ENCODE data around the gene MARVELD2.
"Not testable (repeated sequence)": the region's sequence is repeated elsewhere in the genome, so short reads cannot be mapped to it uniquely, and the experiment has no call there.

Gene MARVELD2

DNA sequence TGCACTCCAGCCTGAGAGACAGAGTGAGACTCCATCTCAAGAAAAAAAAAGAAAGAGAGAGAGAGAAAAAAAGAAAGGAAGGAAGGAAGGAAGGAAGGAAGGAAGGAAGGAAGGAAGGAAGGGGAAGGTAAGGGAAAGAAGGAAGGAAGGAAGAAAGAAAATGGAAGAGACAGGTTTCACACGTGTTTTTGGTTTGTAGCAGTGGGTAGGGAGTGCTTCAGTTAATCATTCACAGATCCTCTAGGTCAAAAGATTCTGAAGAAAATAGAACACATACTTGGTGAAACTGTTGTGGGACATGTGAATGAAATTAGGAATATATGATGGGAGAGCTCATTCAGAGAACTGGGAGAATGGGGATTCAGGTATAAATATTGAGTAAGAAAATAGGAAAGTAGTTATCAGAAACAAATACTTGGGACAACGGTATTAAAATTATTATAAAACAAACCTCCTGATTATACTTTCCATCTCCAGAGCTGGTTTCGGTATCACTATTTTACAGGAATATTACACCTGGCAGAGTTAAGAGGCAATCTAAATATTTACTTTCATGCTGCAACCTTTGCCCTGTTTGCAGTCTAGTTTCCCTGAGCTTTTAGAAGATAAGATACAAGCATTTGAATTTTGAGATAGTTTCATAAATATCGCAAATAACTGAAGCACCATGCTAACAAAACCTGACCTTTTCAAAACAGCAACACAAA is 37.2 kb downstream of the MARVELD2 start:
- DNase-seq (ENCODE audit: low read depth), result no peak
- Histone ChIP-seq H3K9ac (ENCODE audit: low read length) (no peak overlapping the region), H3K36me3 (ENCODE audit: control insufficient read depth, insufficient read depth, low read length, severe bottlenecking) (no peaks in the 10 kb centered on the region), H3K4me3 (ENCODE audit: low read length) (no peak overlapping the region), H3K27me3 (replicated peaks; ENCODE audit: control insufficient read depth, insufficient read depth, low read length) (no peaks in the 10 kb centered on the region), H3K9me3 (ENCODE audit: control insufficient read depth, low read length) (no peaks in the 10 kb centered on the region), H3K4me1 (ENCODE audit: control insufficient read depth, insufficient read depth, low read length) (no peaks in the 10 kb centered on the region)

DNA sequence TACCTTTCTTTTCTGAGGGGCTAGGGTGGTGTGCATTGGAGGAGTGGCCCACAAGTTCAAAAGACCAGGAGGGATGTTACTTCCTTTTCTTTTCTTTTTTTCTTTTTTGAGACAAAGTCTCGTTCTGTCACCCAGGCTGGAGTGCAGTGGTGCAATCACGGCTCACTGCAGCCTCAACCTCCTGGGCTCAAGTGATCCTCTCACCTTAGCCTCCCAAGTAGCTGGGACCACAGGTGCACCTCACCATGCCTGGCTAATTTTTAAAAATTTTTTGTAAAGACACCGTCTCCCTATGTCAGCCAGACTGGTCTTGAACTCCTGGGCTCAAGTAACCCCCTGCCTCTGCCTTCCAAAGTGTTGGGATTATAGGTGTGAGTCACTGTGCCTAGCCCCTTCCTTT is 38.6 kb downstream of the MARVELD2 start:
- not testable (repeated sequence) for H3K36me3 ChIP-seq (ENCODE audit: control insufficient read depth, insufficient read depth, low read length, severe bottlenecking); H3K4me3 ChIP-seq (ENCODE audit: low read length); H3K27me3 ChIP-seq (replicated peaks; ENCODE audit: control insufficient read depth, insufficient read depth, low read length); H3K9ac ChIP-seq (ENCODE audit: low read length); DNase-seq (ENCODE audit: low read depth); H3K4me1 ChIP-seq (ENCODE audit: control insufficient read depth, insufficient read depth, low read length); H3K9me3 ChIP-seq (ENCODE audit: control insufficient read depth, low read length)

DNA sequence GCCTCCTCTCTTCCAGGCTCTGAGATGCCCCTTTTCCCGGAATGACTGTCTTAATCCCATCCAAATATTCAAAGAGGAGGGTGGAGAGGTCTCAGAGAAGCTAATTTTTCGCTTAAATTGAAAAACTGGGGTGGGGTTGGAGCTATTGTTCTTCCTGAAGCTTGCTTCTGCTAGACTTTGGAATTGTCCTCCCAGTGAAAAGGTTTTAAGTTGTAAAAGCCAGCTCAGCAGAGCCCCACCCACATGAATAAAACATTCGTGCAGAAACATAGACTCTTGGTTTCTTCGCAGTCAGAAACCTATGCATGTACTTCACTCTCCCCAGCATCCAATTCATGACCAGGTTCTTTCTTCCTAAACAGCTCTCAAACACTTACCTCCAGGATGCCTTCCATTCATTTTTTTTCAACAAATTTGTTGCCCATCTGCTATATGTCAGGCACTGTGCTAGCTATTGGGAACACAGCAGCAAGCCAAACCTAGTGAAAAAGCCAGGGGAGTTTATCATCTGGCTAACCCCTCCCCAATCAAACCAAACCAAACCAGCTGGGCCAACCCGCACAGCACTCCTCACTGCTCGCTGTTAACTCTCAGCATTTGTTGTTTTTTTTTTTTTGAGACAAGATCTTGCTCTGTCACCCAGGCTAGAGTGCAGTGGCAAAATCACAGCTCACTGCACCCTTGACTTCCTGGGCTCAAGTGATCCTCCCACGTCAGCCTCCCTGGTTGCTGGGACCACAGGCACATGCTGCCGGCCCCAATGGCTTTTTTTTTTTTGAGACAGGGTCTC is 39.7 kb downstream of the MARVELD2 start:
- H3K9me3 ChIP-seq (ENCODE audit: control insufficient read depth, low read length), result no peaks in the 10 kb centered on the region
- DNase-seq (ENCODE audit: low read depth), result no peak
- H3K4me1 ChIP-seq (ENCODE audit: control insufficient read depth, insufficient read depth, low read length), result no peaks in the 10 kb centered on the region
- no peaks in the 10 kb centered on the region for H3K36me3 ChIP-seq (ENCODE audit: control insufficient read depth, insufficient read depth, low read length, severe bottlenecking)
- no peaks in the 10 kb centered on the region for H3K27me3 ChIP-seq (replicated peaks; ENCODE audit: control insufficient read depth, insufficient read depth, low read length)
- H3K9ac ChIP-seq (ENCODE audit: low read length), result no peak overlapping the region
- H3K4me3 ChIP-seq (ENCODE audit: low read length), result no peak overlapping the region

DNA sequence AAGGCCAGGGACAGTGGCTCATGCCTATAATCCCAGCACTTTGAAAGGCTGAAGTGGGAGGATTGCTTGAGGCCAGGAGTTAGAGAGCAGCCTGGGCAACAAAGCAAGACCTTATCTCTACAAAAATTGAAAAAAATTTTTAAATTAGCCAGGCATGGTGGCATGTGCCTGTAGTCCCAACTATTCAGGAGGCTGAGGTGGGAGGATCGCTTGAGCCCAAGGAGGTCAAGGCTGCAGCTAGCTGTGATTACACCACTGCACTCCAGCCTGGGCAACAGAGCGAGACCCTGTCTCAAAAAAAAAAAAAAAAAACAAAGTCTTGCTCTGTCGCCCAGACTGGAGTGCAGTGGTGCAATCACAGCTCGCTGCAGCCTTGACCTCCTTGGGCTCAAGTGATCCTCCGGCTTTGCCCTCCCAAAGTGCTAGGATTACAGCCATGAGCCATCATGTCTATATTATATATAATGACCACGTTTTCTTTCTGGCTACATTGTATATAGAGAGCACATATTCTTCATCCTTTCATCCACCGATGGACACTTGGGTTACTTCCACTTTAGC is 40.6 kb downstream of the MARVELD2 start:
- not testable (repeated sequence) for H3K27me3 ChIP-seq (replicated peaks; ENCODE audit: control insufficient read depth, insufficient read depth, low read length); H3K36me3 ChIP-seq (ENCODE audit: control insufficient read depth, insufficient read depth, low read length, severe bottlenecking); DNase-seq (ENCODE audit: low read depth); H3K9ac ChIP-seq (ENCODE audit: low read length); H3K9me3 ChIP-seq (ENCODE audit: control insufficient read depth, low read length); H3K4me3 ChIP-seq (ENCODE audit: low read length); H3K4me1 ChIP-seq (ENCODE audit: control insufficient read depth, insufficient read depth, low read length)

DNA sequence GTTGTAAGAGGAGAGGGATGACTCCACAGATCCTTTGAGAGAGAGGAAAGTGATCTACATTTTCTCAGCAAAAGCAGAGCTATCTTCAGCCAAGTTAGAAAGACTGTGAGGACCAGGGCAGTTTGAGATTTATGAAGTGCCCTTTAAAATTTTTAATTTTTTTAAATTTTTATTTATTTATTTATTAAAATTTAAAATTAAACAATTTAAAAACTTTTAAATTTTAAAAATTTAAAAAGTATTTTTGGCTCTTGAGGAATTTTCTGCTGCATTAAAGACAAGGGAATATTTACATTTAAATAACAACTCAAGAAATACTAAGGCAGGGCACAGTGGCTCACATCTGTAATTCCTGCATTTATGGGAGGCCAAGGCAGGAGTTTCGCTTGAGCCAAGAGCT is 47.3 kb downstream of the MARVELD2 start:
- no peak for DNase-seq (ENCODE audit: low read depth)
- Histone ChIP-seq H3K9ac (ENCODE audit: low read length) (no peak overlapping the region), H3K36me3 (ENCODE audit: control insufficient read depth, insufficient read depth, low read length, severe bottlenecking) (no peaks in the 10 kb centered on the region), H3K9me3 (ENCODE audit: control insufficient read depth, low read length) (no peaks in the 10 kb centered on the region), H3K27me3 (replicated peaks; ENCODE audit: control insufficient read depth, insufficient read depth, low read length) (no peaks in the 10 kb centered on the region), H3K4me1 (ENCODE audit: control insufficient read depth, insufficient read depth, low read length) (no peaks in the 10 kb centered on the region), H3K4me3 (ENCODE audit: low read length) (no peak overlapping the region)

DNA sequence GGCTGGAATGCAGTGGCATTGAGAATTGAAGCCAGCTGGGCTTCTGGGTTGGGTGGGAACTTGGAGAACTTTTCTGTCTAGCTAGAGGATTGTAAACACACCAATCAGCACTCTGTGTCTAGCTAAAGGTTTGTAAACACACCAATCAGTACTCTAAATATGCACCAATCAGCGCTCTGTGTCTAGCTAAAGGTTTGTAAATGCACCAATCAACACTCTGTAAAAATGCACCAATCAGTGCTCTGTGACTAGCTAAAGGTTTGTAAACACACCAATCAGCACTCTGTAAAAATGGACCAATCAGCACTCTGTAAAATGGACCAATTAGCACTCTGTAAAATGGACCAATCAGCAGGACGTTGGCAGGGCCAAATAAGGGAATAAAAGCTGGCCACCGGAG is 51.5 kb downstream of the MARVELD2 start:
- not testable (repeated sequence) for H3K27me3 ChIP-seq (replicated peaks; ENCODE audit: control insufficient read depth, insufficient read depth, low read length); H3K4me1 ChIP-seq (ENCODE audit: control insufficient read depth, insufficient read depth, low read length); H3K9me3 ChIP-seq (ENCODE audit: control insufficient read depth, low read length); H3K36me3 ChIP-seq (ENCODE audit: control insufficient read depth, insufficient read depth, low read length, severe bottlenecking); H3K9ac ChIP-seq (ENCODE audit: low read length); DNase-seq (ENCODE audit: low read depth); H3K4me3 ChIP-seq (ENCODE audit: low read length)

DNA sequence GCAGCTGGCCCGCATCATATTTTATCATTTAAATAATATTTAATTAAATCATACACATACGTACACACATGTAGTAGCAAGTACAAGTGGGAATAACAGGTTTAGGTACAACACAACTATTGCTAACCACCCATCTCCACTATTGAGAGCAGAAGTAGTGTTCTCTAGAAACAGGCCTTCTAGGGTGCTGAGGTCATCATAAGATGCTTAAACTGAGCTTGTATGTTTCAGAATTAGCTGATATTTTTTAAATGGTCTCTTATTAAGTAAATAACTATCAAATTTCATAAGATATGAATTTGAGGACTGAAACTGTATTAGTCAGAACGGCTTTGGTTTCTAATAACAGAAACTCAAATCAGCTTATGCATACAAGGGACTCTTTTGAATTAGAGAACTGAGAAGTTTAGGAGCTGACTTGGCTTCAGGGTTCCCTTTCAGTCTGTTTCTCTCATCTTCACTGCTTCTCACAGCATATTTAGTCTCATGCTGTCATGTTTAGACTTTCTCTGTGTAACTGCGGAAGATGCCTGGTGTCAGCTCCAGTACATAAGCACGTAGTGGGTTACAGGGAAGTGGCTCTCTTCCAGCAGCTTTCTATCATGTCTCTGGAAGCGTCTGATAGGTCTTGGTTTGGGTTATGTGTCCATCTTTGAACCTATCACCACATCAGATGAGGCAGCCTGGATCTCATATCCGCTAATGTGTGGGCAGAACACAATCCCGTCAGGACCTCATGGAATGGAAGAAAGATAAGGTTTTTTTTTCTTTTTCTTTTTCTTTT is 52.7 kb downstream of the MARVELD2 start:
- H3K9me3 ChIP-seq (ENCODE audit: control insufficient read depth, low read length), result no peaks in the 10 kb centered on the region
- DNase-seq (ENCODE audit: low read depth), result no peak
- H3K4me3 ChIP-seq (ENCODE audit: low read length), result no peak overlapping the region
- no peak overlapping the region for H3K9ac ChIP-seq (ENCODE audit: low read length)
- no peaks in the 10 kb centered on the region for H3K4me1 ChIP-seq (ENCODE audit: control insufficient read depth, insufficient read depth, low read length)
- no peaks in the 10 kb centered on the region for H3K36me3 ChIP-seq (ENCODE audit: control insufficient read depth, insufficient read depth, low read length, severe bottlenecking)
- no peaks in the 10 kb centered on the region for H3K27me3 ChIP-seq (replicated peaks; ENCODE audit: control insufficient read depth, insufficient read depth, low read length)

DNA sequence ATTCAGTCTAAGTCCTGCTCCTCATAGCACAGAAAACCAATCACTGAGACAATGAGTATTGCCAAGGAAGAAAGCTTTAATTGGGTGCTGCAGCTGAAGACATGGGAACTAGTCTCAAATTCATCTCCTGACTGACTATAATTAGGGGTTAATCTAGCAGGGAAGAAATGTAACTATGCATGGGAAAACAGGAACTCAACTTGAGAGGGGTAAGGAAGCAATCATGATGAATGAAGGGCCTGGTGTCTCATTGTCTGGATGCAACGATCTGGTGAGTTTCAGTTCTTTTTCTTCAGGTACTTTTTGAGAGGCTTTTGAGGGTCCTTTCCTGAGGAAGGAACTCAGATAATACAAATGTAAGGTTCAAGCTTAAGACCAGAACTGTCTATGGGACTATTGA is 53.7 kb downstream of the MARVELD2 start:
- Histone ChIP-seq H3K27me3 (replicated peaks; ENCODE audit: control insufficient read depth, insufficient read depth, low read length) (no peaks in the 10 kb centered on the region), H3K36me3 (ENCODE audit: control insufficient read depth, insufficient read depth, low read length, severe bottlenecking) (no peaks in the 10 kb centered on the region), H3K4me3 (ENCODE audit: low read length) (no peak overlapping the region), H3K9me3 (ENCODE audit: control insufficient read depth, low read length) (no peaks in the 10 kb centered on the region), H3K9ac (ENCODE audit: low read length) (no peak overlapping the region), H3K4me1 (ENCODE audit: control insufficient read depth, insufficient read depth, low read length) (no peaks in the 10 kb centered on the region)
- DNase-seq (ENCODE audit: low read depth), result no peak

DNA sequence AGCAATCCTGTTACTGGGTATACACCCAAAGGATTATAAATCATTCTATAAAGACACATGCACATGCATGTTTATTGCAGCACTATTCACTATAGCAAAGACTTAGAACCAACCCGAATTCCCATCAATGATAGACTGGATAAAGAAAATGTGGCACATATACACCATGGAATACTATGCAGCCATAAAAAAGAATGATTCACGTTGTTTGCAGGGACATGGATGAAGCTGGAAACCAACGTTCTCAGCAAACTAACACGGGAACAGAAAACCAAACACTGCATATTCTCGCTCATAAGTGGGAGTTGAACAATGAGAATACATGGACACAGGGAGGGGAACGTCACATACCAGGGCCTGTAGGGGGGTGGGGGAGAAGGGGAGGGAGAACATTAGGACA is 56.6 kb downstream of the MARVELD2 start:
- H3K27me3 ChIP-seq (replicated peaks; ENCODE audit: control insufficient read depth, insufficient read depth, low read length); H3K9me3 ChIP-seq (ENCODE audit: control insufficient read depth, low read length); H3K4me3 ChIP-seq (ENCODE audit: low read length); H3K4me1 ChIP-seq (ENCODE audit: control insufficient read depth, insufficient read depth, low read length); H3K9ac ChIP-seq (ENCODE audit: low read length); H3K36me3 ChIP-seq (ENCODE audit: control insufficient read depth, insufficient read depth, low read length, severe bottlenecking); DNase-seq (ENCODE audit: low read depth): not testable (repeated sequence)

DNA sequence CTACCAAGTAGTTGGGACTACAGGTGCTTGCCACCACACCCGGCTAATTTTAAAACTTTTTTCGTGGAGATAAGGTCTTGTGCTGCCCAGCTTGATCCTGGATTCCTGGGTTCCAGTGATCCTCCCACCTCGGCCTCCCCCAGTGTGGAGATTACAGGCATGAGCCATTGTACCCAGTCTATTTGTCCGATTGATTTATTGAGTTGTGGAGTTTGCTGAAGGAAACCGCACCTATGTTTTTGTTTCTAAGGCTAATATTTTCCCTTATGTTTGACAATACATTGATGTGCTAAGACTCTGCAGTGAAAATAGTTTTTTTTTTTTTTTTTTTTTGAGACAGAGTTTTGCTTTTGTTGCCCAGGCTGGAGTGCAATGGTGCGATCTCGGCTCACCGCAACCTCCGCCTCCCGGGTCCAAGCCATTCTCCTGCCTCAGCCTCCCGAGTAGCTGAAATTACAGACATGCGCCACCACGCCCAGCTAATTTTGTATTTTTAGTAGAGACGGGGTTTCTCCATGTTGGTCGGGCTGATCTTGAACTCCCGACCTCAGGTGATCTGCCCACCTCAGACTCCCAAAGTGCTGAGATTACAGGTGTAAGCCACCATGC is 57.7 kb downstream of the MARVELD2 start:
- H3K27me3 ChIP-seq (replicated peaks; ENCODE audit: control insufficient read depth, insufficient read depth, low read length); H3K4me3 ChIP-seq (ENCODE audit: low read length); H3K9ac ChIP-seq (ENCODE audit: low read length); H3K36me3 ChIP-seq (ENCODE audit: control insufficient read depth, insufficient read depth, low read length, severe bottlenecking); H3K9me3 ChIP-seq (ENCODE audit: control insufficient read depth, low read length); H3K4me1 ChIP-seq (ENCODE audit: control insufficient read depth, insufficient read depth, low read length); DNase-seq (ENCODE audit: low read depth): not testable (repeated sequence)

DNA sequence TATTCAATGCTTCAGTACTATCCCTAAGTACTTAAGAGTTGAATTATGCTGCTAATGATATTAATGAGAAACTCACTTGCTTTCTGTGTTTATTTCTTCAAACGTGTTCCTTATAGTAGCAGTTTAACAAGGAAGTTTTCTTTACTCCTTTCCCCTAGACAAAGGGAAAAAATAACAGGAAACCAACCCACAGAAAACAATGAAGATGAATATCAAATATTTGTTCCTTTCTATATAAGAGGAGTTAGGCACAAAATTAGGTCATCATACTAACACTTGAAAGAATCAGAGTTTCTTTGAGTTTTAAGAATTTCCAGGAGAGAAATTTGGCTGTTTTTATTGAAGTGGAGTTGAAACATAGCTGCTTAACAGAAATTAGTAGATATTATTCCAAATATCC is 62.3 kb downstream of the MARVELD2 start:
- no peak overlapping the region for H3K9ac ChIP-seq (ENCODE audit: low read length)
- no peaks in the 10 kb centered on the region for H3K27me3 ChIP-seq (replicated peaks; ENCODE audit: control insufficient read depth, insufficient read depth, low read length)
- H3K9me3 ChIP-seq (ENCODE audit: control insufficient read depth, low read length), result no peaks in the 10 kb centered on the region
- no peaks in the 10 kb centered on the region for H3K4me1 ChIP-seq (ENCODE audit: control insufficient read depth, insufficient read depth, low read length)
- H3K36me3 ChIP-seq (ENCODE audit: control insufficient read depth, insufficient read depth, low read length, severe bottlenecking), result no peaks in the 10 kb centered on the region
- no peak overlapping the region for H3K4me3 ChIP-seq (ENCODE audit: low read length)
- DNase-seq (ENCODE audit: low read depth), result no peak
